ENCODE data around the gene CABP4. TPM values are rescaled to one million over a fixed set of nuclear protein-coding genes. Genes with fewer than 3 reads are reported as not detected.

Gene CABP4
- total RNA-seq, 1 experiment from 2014 or later, result not detected

GRCh38 chr11:67441731-67442351 lies 13.3 kb upstream of the CABP4 start:
- no peak overlapping the region for H3K27ac Mint-ChIP-seq (ENCODE audit: low read depth, unreplicated experiment)
- POLR2A ChIA-PET, result interaction anchor here (0.7 to 1.3 kb wide), 3 partner anchors 13 to 40 kb away, joined by 3 to 4 read pairs (median 3); partner anchors contain the start of genes PPP1CA and RPS6KB2
- intact Hi-C loops (cut with micrococcal nuclease), result loop anchor here (2.0 kb wide), 1 partner anchor 65 kb away; no protein-coding TSS in a partner anchor
- H3K36me3 Mint-ChIP-seq (ENCODE audit: insufficient read depth, unreplicated experiment), result peaks cover 22% of the 10 kb centered on the region
- TF ChIP-seq CTCF (IDR thresholded peaks at IDR 0.05; ENCODE audit: unreplicated experiment), result no peak
- CTCF ChIA-PET, result no interaction called here
- no peak for DNase-seq (ENCODE audit: unreplicated experiment)
- BruUV-seq (replicated peaks), result TSS peak; percentile 32
- no peaks in the 10 kb centered on the region for H3K27me3 Mint-ChIP-seq (ENCODE audit: insufficient read depth, unreplicated experiment)
- peak overlapping the region; percentile 82 for H3K4me3 Mint-ChIP-seq (ENCODE audit: unreplicated experiment)
- H3K4me1 Mint-ChIP-seq (ENCODE audit: insufficient read depth, unreplicated experiment), result peaks cover 17% of the 10 kb centered on the region
- no peaks in the 10 kb centered on the region for H3K9me3 Mint-ChIP-seq (ENCODE audit: unreplicated experiment)

GRCh38 chr11:67442504-67443404 lies 12.4 kb upstream of the CABP4 start:
- Mint-ChIP-seq H3K4me1 (ENCODE audit: insufficient read depth, unreplicated experiment) (peaks cover 17% of the 10 kb centered on the region), H3K27ac (ENCODE audit: low read depth, unreplicated experiment) (peak overlapping the region; percentile 63), H3K4me3 (ENCODE audit: unreplicated experiment) (peak overlapping the region; percentile 82), H3K9me3 (ENCODE audit: unreplicated experiment) (no peaks in the 10 kb centered on the region), H3K27me3 (ENCODE audit: insufficient read depth, unreplicated experiment) (no peaks in the 10 kb centered on the region), H3K36me3 (ENCODE audit: insufficient read depth, unreplicated experiment) (peaks cover 18% of the 10 kb centered on the region)
- no peak for TF ChIP-seq CTCF (IDR thresholded peaks at IDR 0.05; ENCODE audit: unreplicated experiment)
- intact Hi-C loops (cut with micrococcal nuclease), result loop anchor here (1.0 to 2.0 kb wide), 2 partner anchors 22 to 64 kb away; no protein-coding TSS in a partner anchor
- DNase-seq (ENCODE audit: unreplicated experiment), result no peak
- POLR2A ChIA-PET, result interaction anchor here (0.8 to 2.3 kb wide), 5 partner anchors 14 to 63 kb away, joined by 3 to 13 read pairs (median 3); partner anchors contain the start of genes PITPNM1, RPS6KB2 and TMEM134
- CTCF ChIA-PET, result interaction anchor here (1.2 kb wide), 1 partner anchor 22 kb away, joined by 3 read pairs; no protein-coding TSS in a partner anchor
- no TSS peak for BruUV-seq (replicated peaks)

- no TSS peak for BruUV-seq (replicated peaks)
- CTCF ChIA-PET, result interaction anchor here (0.5 kb wide), 1 partner anchor 28 kb away, joined by 3 read pairs; no protein-coding TSS in a partner anchor
- Mint-ChIP-seq H3K9me3 (ENCODE audit: unreplicated experiment) (no peaks in the 10 kb centered on the region), H3K4me3 (ENCODE audit: unreplicated experiment) (peak overlapping the region; percentile 24), H3K27ac (ENCODE audit: low read depth, unreplicated experiment) (peak overlapping the region; percentile 5), H3K4me1 (ENCODE audit: insufficient read depth, unreplicated experiment) (peaks cover 9% of the 10 kb centered on the region), H3K36me3 (ENCODE audit: insufficient read depth, unreplicated experiment) (no peaks in the 10 kb centered on the region), H3K27me3 (ENCODE audit: insufficient read depth, unreplicated experiment) (no peaks in the 10 kb centered on the region)
- intact Hi-C loops (cut with micrococcal nuclease), result no loop called here
- no peak for TF ChIP-seq CTCF (IDR thresholded peaks at IDR 0.05; ENCODE audit: unreplicated experiment)
- no peak for DNase-seq (ENCODE audit: unreplicated experiment)
- POLR2A ChIA-PET, result interaction anchor here (0.7 kb wide), 1 partner anchor 18 kb away, joined by 4 read pairs; the partner anchor contains the start of gene RPS6KB2
These were observed 9.6 kb upstream of the CABP4 start for GRCh38 chr11:67445515-67445914.

- DNase-seq (ENCODE audit: unreplicated experiment), result no peak
- intact Hi-C loops (cut with micrococcal nuclease), result no loop called here
- H3K36me3 Mint-ChIP-seq (ENCODE audit: insufficient read depth, unreplicated experiment), result peaks cover 4% of the 10 kb centered on the region
- TF ChIP-seq CTCF (IDR thresholded peaks at IDR 0.05; ENCODE audit: unreplicated experiment), result no peak
- no peaks in the 10 kb centered on the region for H3K9me3 Mint-ChIP-seq (ENCODE audit: unreplicated experiment)
- no peak overlapping the region for H3K4me3 Mint-ChIP-seq (ENCODE audit: unreplicated experiment)
- POLR2A ChIA-PET, result no interaction called here
- no peaks in the 10 kb centered on the region for H3K27me3 Mint-ChIP-seq (ENCODE audit: insufficient read depth, unreplicated experiment)
- H3K27ac Mint-ChIP-seq (ENCODE audit: low read depth, unreplicated experiment), result no peak overlapping the region
- H3K4me1 Mint-ChIP-seq (ENCODE audit: insufficient read depth, unreplicated experiment), result peaks cover 9% of the 10 kb centered on the region
- no TSS peak for BruUV-seq (replicated peaks)
- CTCF ChIA-PET, result interaction anchor here (0.6 kb wide), 2 partner anchors 44 to 495 kb away, joined by 3 read pairs; partner anchors contain the start of gene TBC1D10C
These were observed 6.9 kb upstream of the CABP4 start for GRCh38 chr11:67448220-67448609.
